KBM-7 (cell line): ENCODE results near the gene KCNIP4.

ENCODE experiments used
- DNase-seq: peaks from one replicate; pipeline ENCODE4 v3.0.0-alpha.2; 2015
- in situ Hi-C: fragments of 300-500 bp; cut with MboI; formaldehyde crosslinking; loops from 2 replicates; pipeline ENCODE4 v1.14.3; 2020; ENCODE audit warnings: low sequenced_read_pairs, low pct_unique_long_range_greater_than_20kb, mixed read lengths

The KCNIP4 gene

GRCh38 chr4:21198683-21199082 lies 749.9 kb downstream of the KCNIP4 start:
- in situ Hi-C loops = no loop called here
- no peak for DNase-seq

GRCh38 chr4:21195682-21196081 lies 752.9 kb downstream of the KCNIP4 start:
- in situ Hi-C loops = no loop called here

GRCh38 chr4:21192367-21192766 lies 756.2 kb downstream of the KCNIP4 start:
- in situ Hi-C loops = no loop called here

More at GRCh38 chr4:21195682-21196081, 752.9 kb downstream of the KCNIP4 start:
- no peak for DNase-seq

GRCh38 chr4:21191317-21191716 lies 757.3 kb downstream of the KCNIP4 start:
- DNase-seq = no peak
- in situ Hi-C loops = no loop called here

More at GRCh38 chr4:21192367-21192766, 756.2 kb downstream of the KCNIP4 start:
- DNase-seq = no peak

- in situ Hi-C loops = no loop called here
These were observed 763.8 kb downstream of the KCNIP4 start for GRCh38 chr4:21184788-21185187.

GRCh38 chr4:21181716-21182115 lies 766.9 kb downstream of the KCNIP4 start:
- in situ Hi-C loops = no loop called here
- DNase-seq = no peak

More at GRCh38 chr4:21184788-21185187, 763.8 kb downstream of the KCNIP4 start:
- DNase-seq = no peak

- no peak for DNase-seq
- in situ Hi-C loops = no loop called here
These were observed 770.7 kb downstream of the KCNIP4 start for GRCh38 chr4:21177871-21178270.

- DNase-seq = no peak
- in situ Hi-C loops = no loop called here
These were observed 771.5 kb downstream of the KCNIP4 start for GRCh38 chr4:21177092-21177491.

GRCh38 chr4:21167711-21168110 lies 780.9 kb downstream of the KCNIP4 start:
- in situ Hi-C loops = no loop called here
- DNase-seq = no peak

GRCh38 chr4:21155367-21155766 lies 793.2 kb downstream of the KCNIP4 start:
- no peak for DNase-seq
- in situ Hi-C loops = no loop called here

GRCh38 chr4:21139327-21139726 lies 809.2 kb downstream of the KCNIP4 start:
- no peak for DNase-seq
- in situ Hi-C loops = no loop called here

GRCh38 chr4:21136051-21136630 lies 812.4 kb downstream of the KCNIP4 start:
- DNase-seq = no peak
- in situ Hi-C loops = no loop called here

- in situ Hi-C loops = no loop called here
- DNase-seq = peak; percentile 3
These were observed 813.6 kb downstream of the KCNIP4 start for GRCh38 chr4:21134994-21135393.

- in situ Hi-C loops = no loop called here
- DNase-seq = no peak
These were observed 818.0 kb downstream of the KCNIP4 start for GRCh38 chr4:21130606-21131005.

- no peak for DNase-seq
- in situ Hi-C loops = no loop called here
These were observed 822.5 kb downstream of the KCNIP4 start for GRCh38 chr4:21126014-21126512.

GRCh38 chr4:21118301-21118700 lies 830.3 kb downstream of the KCNIP4 start:
- in situ Hi-C loops = no loop called here
- DNase-seq = no peak

GRCh38 chr4:21117541-21118180 lies 830.9 kb downstream of the KCNIP4 start:
- DNase-seq = no peak
- in situ Hi-C loops = no loop called here

GRCh38 chr4:21113496-21114223 lies 834.9 kb downstream of the KCNIP4 start:
- DNase-seq = no peak
- in situ Hi-C loops = no loop called here

GRCh38 chr4:21102667-21103066 lies 845.9 kb downstream of the KCNIP4 start:
- in situ Hi-C loops = no loop called here
- no peak for DNase-seq

GRCh38 chr4:21097865-21098264 lies 850.7 kb downstream of the KCNIP4 start:
- no peak for DNase-seq
- in situ Hi-C loops = no loop called here
